Ishikawa (cell line): Measurements from ENCODE around the gene SLC2A10.

ENCODE experiments used
- CEBPB ChIP-seq: IDR thresholded peaks from 2 replicates; pipeline ENCODE4 v1.6.1; 2012
- CREB1 ChIP-seq: IDR thresholded peaks from 2 replicates; pipeline ENCODE4 v1.6.1; 2012; ENCODE audit warnings: low read depth
- EGR1 ChIP-seq: IDR thresholded peaks from 2 replicates; pipeline ENCODE4 v1.6.1; 2012
- EP300 ChIP-seq: IDR thresholded peaks from 2 replicates; pipeline ENCODE4 v1.6.1; 2012; ENCODE audit warnings: borderline replicate concordance
- FOXM1 ChIP-seq: IDR thresholded peaks from 2 replicates; pipeline ENCODE4 v1.6.1; 2012; ENCODE audit warnings: low read depth, borderline replicate concordance
- MAX ChIP-seq: IDR thresholded peaks from 2 replicates; pipeline ENCODE4 v1.6.1; 2012
- NFIC ChIP-seq: IDR thresholded peaks from 2 replicates; pipeline ENCODE4 v1.6.1; 2012
- RAD21 ChIP-seq: IDR thresholded peaks from 2 replicates; pipeline ENCODE4 v1.6.1; 2012; ENCODE audit warnings: low read depth
- REST ChIP-seq: IDR thresholded peaks from 2 replicates; pipeline ENCODE4 v1.6.1; 2012; ENCODE audit warnings: low read depth, mild to moderate bottlenecking
- TAF1 ChIP-seq: IDR thresholded peaks from 2 replicates; pipeline ENCODE4 v1.6.1; 2012; ENCODE audit warnings: low read depth, mild to moderate bottlenecking
- TCF12 ChIP-seq: IDR thresholded peaks from 2 replicates; pipeline ENCODE4 v1.6.1; 2012; ENCODE audit warnings: low read depth
- TEAD4 ChIP-seq: IDR thresholded peaks from 2 replicates; pipeline ENCODE4 v1.6.1; 2012
- USF1 ChIP-seq: IDR thresholded peaks from 2 replicates; pipeline ENCODE4 v1.6.1; 2012
- YY1 ChIP-seq: IDR thresholded peaks from 2 replicates; pipeline ENCODE4 v1.6.1; 2012; ENCODE audit warnings: low read depth
- ZBTB7A ChIP-seq: IDR thresholded peaks from 2 replicates; pipeline ENCODE4 v1.6.1; 2012; ENCODE audit warnings: low read depth

Gene SLC2A10

GRCh38 chr20:46720776-46721425 lies 11.5 kb downstream of the SLC2A10 start:
- no peak for TF ChIP-seq RAD21
- TF ChIP-seq ZBTB7A, result no peak
- no peak for TF ChIP-seq EGR1
- no peak for TF ChIP-seq CREB1
- no peak for TF ChIP-seq NFIC
- no peak for TF ChIP-seq MAX

GRCh38 chr20:46721476-46721875 lies 12.0 kb downstream of the SLC2A10 start:
- no peak for TF ChIP-seq EGR1
- TF ChIP-seq RAD21, result no peak
- TF ChIP-seq ZBTB7A, result no peak
- no peak for TF ChIP-seq FOXM1
- TF ChIP-seq NFIC, result no peak
- no peak for TF ChIP-seq CEBPB
- no peak for TF ChIP-seq TAF1
- TF ChIP-seq EP300, result no peak
- no peak for TF ChIP-seq TCF12
- TF ChIP-seq YY1, result no peak
- TF ChIP-seq CREB1, result no peak
- TF ChIP-seq USF1, result no peak

- TF ChIP-seq MAX (no peak), TCF12 (no peak), FOXM1 (no peak), CREB1 (no peak), EGR1 (no peak), CEBPB (no peak), TEAD4 (no peak), RAD21 (no peak), REST (no peak), TAF1 (no peak), EP300 (no peak), ZBTB7A (no peak), USF1 (no peak), YY1 (no peak)
Observed at GRCh38 chr20:46722450-46722849, 13.0 kb downstream of the SLC2A10 start.

- no peak for TF ChIP-seq MAX
- TF ChIP-seq FOXM1, result no peak
- no peak for TF ChIP-seq TCF12
- TF ChIP-seq CREB1, result no peak
- no peak for TF ChIP-seq NFIC
- no peak for TF ChIP-seq TEAD4
- TF ChIP-seq RAD21, result no peak
- TF ChIP-seq REST, result no peak
- no peak for TF ChIP-seq CEBPB
- no peak for TF ChIP-seq TAF1
- no peak for TF ChIP-seq ZBTB7A
- no peak for TF ChIP-seq USF1
- no peak for TF ChIP-seq EP300
Observed at GRCh38 chr20:46723039-46723438, 13.6 kb downstream of the SLC2A10 start.

- TF ChIP-seq MAX (no peak), CREB1 (no peak)
Observed at GRCh38 chr20:46724343-46724959, 15.0 kb downstream of the SLC2A10 start.
